HG02840 (cell line): ENCODE measurements around the gene USP48.
"Not testable (repeated sequence)": the region's sequence is repeated elsewhere in the genome, so short reads cannot be mapped to it uniquely, and the experiment has no call there.

Experiments
- ATAC-seq: cut with Tn5 transposase; IDR thresholded peaks from one replicate; pipeline ENCODE4 v1.9.1; 2021; ENCODE audit warnings: mild to moderate bottlenecking, moderate library complexity, moderate number of reproducible peaks; ENCODE audit not compliant: unreplicated experiment, low FRiP score

USP48 gene

DNA sequence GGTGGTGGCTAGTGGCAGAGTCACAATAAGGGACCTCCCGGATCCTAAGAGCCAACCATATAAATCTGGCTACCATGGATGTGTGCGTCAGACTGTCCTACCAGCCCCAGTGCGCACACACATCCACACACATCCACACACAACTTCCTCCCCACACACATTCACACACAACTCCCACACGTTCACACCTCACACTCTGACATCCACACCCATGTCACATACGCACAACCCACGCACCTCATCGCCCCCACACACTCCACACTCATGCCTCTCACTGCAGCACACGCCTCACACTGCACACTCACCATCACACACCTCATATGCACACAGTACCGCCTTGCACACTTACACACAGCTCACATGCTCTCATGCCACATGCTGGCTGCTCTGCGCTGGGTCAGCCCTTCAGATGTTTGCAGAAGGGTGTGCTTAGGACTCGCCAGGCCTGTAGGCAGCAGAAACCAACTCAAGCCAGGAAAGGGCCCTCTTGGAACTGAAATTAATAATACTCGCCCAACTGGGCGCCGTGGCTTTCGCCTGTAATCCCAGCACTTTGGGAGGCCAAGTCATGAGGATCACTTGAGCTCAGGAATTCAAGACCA lies 32.1 kb upstream of the USP48 start:
- no peak for ATAC-seq

DNA sequence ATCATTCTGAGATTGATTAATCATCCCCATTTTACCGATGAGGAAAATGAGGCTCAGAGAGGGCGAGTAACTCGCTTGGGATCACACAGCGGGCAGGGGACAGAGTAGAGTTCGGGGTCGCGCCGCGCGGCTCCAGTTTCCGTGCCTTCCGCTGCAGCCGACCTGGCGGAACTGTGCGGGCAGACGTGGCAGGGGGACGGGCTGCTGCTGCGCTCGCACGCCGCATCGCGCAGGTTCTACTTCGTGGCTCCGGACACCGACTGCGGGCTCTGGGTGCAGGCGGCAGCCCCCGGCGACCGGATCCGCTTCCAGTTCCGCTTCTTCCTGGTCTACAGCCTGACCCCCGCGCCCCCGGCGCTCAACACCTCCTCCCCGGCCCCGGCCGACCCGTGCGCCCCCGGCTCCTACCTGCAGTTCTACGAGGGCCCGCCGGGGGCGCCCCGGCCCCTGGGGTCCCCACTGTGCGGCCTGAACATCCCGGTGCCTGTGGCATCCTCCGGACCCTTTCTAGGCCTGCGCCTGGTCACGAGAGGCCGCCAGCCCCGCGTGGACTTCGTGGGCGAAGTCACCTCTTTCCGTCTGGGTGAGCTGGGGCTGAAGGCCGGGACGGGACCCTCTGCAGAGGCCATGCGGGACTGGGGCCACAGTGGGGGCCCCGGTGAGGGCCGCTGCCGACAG lies 31.4 kb upstream of the USP48 start:
- no peak for ATAC-seq

DNA sequence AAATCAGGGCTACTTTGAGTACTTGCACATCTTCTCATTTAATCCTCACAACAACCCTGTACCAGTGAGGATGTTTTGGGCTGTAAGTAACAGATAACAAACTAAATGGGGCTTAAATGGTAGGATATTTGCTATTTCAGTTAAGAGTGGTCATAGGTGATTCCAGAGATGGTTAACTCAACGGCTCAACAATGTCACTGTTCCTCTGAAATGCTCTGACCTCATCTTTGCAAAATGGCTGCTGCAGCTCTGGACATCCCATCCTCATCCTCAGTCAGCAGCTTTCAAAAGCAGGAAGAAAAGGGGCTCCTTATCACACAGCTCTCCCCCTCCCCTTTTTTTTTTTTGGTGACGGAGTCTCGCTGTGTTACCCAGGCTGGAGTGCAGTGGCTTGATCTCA lies 30.6 kb upstream of the USP48 start:
- no peak for ATAC-seq

DNA sequence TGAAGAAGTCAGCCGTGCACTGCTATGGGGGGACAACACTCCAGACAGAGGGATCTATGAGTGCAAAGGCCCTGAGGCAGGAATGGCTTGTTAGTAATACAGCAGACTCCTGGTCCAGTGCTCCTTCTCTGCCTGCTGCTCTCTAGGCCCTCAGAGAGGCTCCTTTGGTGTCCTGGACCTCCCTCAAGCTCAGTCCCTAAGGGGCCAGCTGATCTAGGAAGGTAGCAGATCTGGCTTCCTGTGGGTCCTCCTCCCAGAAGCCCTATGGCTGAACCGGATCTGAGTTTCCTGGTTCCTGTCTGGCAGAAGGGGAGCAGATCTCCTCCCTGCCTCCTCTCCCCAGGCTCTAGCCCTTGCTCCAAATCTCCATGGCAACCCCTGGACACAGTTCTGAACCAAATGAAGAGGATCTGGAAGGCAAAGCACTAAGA lies 28.9 kb upstream of the USP48 start, which contains the start of gene LDLRAD2:
TSS of gene LDLRAD2 (plus strand) at position 391 of the 431 bp plus-strand sequence. CDS start 187 bp downstream, outside the sequence.
- no peak for ATAC-seq

DNA sequence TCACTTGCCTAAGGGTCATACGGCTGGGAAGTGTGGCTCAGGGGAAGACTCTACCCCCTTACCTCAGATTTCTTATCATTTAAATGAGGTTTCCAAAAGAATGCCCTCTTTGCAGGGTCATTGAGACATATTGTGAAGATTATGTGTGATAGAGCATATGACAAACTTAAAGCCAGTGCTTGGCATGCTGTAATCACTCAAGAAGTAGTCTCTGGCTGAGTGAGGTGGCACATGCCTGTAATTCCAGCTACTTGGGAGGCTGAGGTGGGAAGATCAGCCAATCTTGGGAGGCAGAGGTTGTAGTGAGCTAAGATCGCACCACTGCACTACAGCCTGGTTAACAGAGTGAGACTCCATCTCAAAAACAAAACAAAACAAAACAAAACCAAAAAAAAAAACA lies 21.6 kb upstream of the USP48 start:
- ATAC-seq, result no peak

DNA sequence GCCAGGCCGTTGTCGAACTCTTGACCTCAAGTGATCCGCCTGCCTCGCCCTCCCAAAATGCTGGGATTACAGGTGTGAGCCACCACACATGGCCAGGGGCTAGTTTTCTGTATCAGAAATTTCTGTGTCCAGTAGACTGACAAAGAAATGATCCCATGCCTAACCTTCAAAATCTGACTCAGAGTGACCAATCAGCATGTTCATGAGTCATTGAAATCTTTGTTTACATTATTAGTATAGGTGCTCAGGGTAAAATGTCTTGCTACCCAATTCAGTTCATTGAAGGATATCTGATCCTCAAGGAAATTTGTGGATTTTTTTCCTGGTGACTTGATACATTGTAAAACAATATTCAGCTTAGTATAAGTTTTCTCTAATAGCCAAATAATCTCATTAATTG lies 18.2 kb upstream of the USP48 start:
- ATAC-seq, result no peak

DNA sequence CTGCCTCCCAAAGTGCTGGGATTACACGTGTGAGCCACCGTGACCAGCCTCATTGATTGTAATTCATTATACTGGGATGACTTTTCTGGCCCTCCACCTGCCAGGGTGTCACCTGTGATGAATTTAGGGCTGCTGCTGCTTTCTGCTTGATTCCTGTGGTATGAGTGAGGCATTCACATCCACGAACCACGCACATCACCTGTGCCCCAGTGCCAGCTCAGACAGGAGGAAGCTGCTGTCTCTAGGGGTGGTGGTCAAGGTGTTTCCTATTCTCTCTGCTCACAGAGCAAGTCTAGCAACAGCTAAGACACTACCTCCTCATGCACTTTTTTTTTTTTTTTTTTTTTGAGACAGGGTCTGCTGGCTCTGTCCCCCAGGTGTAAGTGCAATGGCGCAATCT lies 16.8 kb upstream of the USP48 start:
- ATAC-seq, result no peak

DNA sequence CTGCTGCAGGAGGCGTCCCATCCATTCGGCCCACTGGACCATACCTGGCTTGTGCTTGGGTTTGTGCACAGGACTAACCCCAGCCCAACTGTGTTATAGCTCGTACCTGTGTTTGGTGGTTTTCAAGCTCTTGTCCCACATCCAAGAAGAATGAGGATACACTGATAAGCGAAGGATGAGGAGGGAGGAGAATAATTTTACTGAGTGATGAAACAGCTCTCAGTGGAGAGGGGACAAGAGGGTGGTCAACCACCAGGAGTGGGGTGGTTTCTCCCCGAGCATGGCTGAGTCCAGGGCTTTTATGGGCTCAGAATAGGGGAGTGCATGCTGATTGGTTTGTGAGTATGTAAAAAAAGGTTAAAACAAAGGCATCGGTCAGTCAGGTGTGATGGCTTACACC lies 12.1 kb upstream of the USP48 start:
- ATAC-seq, result no peak

DNA sequence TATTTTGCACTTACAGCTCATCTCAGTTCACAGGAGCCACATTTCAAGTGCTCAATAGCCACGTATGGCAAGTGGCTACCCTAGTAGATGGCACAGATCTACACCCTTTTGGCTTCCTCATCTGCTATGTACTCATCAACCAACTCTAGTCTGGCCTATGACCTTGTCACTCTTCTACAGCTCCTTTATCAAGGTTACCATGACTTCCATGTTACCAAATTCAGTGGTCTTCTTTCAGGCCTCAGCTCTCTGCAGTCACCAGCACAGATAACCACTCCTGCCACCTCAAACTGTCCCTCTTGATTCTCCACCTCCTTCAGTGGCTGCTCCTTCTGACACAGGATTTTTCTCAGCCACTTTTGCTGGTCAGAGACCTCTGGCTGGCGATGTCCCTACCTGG lies 11.7 kb upstream of the USP48 start:
- no peak for ATAC-seq

DNA sequence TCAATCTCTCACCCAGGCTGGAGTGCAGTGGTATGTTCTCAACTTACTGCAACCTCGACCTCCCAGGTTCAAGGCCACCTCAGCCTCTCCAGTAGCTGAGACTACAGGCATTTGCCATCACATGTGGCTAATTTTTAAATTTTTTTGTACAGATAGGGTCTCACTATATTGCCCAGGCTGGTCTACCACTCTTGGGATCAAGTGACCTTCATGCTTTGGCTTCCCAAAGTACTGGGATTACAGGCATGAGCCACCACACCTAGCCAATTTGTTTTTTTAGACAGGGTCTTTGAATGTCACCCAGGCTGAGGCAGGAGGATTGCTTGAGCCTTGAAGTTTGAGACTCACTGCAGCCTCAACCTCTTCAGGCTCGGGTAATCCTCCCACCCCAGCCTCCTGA lies 10.2 kb upstream of the USP48 start:
- ATAC-seq, result no peak

DNA sequence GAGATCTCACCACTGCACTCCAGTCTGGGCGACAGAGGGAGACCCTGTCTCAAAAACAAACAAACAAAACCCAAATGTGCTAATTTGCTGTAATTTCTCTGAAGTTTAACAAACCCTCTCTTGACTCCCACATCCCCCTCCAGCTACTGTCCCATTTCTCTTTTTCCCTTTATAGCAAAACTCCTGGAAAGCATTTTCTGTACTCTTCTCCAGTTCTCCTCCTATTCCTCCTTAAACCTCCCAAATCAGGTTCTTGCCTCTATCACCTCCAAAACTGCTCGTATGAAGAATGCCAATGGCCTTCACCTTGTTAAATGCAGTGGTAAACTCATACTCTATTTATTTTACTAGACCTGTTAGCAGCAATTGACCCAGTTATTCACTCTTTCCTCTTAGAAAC lies 3.7 kb upstream of the USP48 start:
- ATAC-seq, result no peak

DNA sequence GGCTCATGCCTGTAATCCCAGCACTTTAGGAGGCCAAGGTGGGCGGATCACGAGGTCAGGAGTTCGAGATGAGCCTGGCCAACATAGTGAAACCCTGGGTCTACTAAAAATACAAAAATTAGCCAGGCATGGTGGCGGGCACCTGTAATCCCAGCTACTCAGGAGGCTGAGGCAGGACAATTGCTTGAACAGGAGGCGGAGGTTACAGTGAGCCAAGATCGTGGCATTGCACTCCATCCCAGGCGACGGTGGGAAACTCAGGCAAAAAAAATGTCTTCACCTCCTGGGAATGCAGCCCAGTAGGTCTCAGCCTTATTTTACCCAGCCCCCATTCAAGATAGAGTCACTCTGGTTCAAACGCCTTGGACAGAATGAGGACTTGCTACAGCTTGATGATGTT lies 2.8 kb upstream of the USP48 start:
- not testable (repeated sequence) for ATAC-seq

DNA sequence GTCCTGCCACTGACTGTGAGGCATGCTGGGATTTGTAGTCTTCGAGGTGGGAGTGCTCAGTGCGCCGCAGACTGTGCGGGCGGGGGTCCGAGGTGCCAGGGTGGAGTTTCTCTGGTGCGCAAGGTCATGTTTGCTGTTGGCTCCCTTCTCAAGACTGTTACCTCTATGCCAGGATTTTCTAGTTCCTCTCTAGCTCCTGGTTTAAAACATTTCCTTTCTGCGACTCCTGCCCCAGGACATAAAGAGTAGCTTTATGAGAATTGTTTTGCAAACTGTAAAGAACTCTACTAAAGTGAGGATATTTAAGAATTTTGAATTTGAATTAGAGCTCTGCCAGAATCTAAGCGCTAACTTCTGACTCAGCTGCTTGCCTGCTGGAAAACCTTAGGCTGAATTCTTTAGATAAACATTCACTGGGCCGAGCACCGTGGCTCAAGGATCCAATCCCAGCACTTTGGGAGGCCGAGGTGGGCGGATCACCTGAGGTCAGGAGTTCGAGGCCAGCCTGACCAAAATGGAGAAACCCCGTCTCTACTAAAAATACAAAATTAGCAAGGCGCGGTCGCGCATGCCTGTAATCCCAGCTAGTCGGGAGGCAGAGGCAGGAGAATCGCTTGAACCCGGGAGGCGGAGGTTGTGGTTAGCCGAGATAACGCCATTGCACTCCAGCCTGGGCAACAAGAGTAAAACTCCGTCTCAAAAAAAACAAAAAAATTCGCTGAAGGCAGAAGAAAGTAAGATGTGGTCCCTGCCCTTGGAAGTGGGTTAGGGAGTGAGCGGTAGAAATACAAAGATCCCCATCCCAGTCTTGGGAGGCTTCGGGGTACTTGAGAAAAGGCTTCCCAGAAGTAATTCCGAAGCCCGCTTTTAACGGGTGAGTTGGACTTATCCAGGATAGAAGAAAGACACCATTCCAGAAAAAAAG lies 992 bp upstream of the USP48 start:
- ATAC-seq, result no peak

DNA sequence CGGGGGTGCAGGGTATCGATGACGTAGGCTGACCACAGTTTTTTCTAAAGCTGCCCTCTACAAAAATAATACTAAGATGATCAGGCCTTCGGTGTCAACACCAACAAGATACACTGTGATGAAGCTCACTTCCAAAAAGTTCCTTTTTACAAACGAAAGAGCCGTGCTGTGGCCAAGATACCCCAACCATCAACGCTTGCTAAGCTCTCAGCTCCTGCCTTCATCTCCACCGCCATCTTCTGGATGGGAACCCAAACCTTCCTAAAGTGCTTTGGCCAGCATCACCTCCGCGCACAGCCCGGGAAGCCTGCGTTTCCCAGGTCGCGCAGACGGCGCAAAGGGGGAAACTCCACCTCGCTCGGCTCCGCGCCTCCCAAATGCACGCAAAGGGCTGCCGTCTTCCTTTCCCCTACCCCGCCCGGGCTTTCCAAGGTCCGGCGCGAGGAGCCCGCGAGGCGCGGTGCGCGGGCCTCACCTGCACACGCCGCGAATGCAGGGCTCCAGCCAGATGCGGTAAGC lies 541 bp downstream of the USP48 start:
- ATAC-seq, result peak; percentile 18

DNA sequence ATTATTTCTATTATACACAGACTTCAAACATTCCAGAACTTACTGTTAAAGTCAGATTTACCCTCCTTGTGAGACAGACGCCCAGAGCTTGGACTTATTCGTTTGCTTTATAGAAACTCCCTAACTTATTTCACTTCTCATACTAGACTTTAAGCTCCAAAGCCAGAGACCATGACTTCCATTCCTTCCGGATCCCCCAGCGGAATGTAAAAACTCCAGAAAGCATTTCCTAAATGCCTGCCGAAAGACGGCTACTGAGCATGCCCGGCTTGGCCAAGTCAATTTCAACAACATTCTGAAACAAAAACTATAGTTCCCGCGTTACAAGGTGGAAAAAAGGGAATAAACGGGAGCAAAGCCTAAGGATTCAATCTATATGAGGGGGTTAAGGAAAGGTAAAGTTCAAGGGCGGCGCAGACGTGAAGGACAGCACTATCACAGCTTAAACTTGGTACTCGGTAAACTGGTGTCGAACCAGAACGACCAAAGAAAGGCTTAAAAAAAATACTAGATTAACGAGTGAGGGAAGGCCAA lies 1.1 kb downstream of the USP48 start:
- no peak for ATAC-seq

DNA sequence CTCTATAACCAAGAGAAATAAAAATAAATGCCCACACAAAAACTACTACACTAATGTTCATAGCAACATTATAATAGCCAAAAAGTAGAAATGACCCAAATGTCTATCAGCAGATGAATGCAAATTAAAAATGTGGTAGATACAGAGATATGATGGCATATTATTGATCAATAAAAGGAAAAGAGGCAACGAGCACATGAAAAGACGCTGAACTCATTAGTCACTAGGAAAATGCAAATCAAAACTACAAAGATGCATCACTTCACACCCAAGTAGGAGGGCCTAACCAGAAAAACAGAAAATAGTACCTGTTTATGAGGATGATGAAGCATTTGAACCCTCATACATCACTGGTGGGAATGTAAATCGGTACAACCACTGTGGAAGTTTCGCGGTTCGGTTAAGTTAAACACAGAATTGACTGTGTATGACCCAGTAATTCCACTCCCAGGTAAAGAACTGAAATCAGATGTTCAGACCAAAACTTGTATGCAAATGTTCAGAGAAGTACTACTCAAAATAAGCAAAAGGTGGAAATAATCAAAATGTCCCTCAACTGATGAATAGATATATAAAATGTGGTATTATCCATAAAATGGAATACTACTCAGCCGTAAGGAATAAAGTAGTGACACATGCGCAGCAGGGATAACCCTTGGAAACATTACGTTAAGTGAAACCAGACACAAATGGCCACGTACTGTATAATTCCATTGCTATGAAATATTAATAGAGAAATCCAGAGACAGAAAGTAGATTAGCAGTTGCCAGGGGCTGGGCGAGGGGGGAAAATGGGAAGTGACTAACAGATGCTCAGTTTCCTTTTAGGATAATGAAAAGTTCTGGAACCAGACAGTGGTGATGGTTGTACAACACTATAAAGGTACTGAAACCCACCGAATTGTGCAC lies 3.1 kb downstream of the USP48 start:
- no peak for ATAC-seq

DNA sequence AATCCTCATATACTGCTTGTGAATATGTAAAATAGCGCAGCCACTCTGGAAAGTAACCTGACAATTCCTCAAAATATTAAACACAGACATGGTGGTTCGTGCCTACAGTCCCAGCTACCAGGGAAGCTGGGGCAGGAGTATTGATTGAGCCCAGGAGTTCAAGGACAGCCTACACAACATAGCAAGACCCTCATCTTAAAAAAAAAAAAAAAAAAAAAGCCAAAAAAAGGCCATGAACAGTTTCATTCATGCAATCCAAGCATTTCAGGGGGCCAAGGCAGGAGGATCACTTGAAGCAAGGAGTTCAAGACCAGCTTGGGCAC lies 4.6 kb downstream of the USP48 start:
- ATAC-seq, result no peak

DNA sequence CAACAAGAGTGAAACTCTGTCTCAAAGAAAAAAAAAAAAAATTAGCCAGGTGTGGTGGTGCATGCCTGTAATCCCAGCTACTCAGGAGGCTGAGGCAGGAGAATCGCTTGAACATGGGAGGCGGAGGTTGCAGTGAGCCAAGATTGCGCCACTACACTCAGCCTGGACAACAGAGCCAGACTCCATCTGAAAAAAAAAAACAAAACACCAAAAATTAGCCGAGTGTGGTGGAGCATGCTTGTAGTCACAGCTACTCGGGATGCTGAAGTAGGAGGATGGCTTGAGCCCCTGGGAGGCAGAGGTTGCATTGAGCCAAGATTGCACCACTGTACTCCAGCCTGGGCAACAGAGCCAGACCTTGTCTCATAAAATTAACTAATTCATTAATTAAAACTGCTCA lies 6.0 kb downstream of the USP48 start:
- ATAC-seq, result not testable (repeated sequence)

DNA sequence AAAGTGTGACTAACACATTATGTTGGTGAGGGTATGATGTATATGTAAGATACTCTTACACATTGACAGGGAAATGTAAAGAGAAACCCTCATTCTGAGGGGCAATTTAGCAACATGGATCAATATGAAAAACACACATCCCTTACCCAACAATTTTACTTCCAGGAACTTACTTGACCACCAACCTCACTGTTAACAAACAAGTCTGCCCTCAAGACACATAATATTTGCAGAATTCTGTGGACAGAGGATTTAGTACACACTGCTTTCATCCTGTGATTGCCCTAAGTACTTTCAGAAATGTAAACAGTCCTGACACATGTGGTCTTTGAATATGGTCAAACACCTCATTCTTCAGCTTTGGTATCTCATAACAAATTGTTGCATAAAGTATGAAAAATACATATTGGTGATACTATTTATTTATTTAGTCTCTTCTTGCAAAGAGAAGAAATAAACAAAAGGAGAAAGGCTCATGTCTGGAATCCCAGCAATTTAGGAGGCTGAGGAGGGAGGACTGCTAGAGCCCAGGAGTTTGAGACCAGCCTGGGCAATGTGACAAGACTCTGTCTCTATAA lies 6.9 kb downstream of the USP48 start:
- ATAC-seq, result no peak

DNA sequence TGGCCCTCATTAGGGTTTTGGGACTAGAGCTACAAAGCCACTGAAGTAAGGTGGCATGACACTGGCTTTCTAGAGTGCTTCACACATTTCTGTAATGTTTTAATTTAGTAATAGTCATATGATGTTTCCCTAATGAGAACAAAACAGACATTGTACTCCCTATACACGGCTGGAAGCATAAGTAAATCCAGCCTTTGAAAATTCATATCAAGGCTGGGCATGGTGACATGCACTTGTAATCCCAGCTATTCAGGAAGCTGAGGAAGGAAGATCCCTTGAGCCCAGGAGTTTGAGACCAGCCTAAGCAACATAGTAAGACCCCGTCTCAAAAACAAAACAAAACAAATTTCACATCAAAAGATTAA lies 7.4 kb downstream of the USP48 start:
- ATAC-seq, result no peak
